Activated CD8-positive, alpha-beta memory T cell treated with anti-CD3 and anti-CD28 coated beads, Interleukin-2, amount 50 U/mL, for 48 hours (primary cell): ENCODE data around the gene TMEM178B.
"Not testable (repeated sequence)": the region's sequence is repeated elsewhere in the genome, so short reads cannot be mapped to it uniquely, and the experiment has no call there.

Source experiments
- DNase-seq: peaks from one replicate; pipeline ENCODE4 v3.0.0-alpha.2; 2020

The TMEM178B gene

GRCh38 chr7:141073641-141074161 is at the start of gene TMEM178B:
TSS of gene TMEM178B (plus strand) at chr7:141074064.
- peak; percentile 58 for DNase-seq

- DNase-seq = no peak
Observed at GRCh38 chr7:141024668-141025067, 49.2 kb upstream of the TMEM178B start.

GRCh38 chr7:141027043-141027442 is 46.8 kb upstream of the TMEM178B start:
- DNase-seq = no peak

GRCh38 chr7:141028767-141029166 is 45.1 kb upstream of the TMEM178B start:
- no peak for DNase-seq

- not testable (repeated sequence) for DNase-seq
Observed at GRCh38 chr7:141032539-141033323, 41.1 kb upstream of the TMEM178B start.

- DNase-seq = not testable (repeated sequence)
Observed at GRCh38 chr7:141038100-141038499, 35.8 kb upstream of the TMEM178B start.

GRCh38 chr7:141039376-141039775 is 34.5 kb upstream of the TMEM178B start:
- no peak for DNase-seq

GRCh38 chr7:141042222-141043193 is 31.4 kb upstream of the TMEM178B start:
- DNase-seq = no peak

GRCh38 chr7:141043616-141044015 is 30.2 kb upstream of the TMEM178B start:
- DNase-seq = no peak

- DNase-seq = no peak
Observed at GRCh38 chr7:141045126-141045841, 28.6 kb upstream of the TMEM178B start.

GRCh38 chr7:141045842-141046620 is 27.8 kb upstream of the TMEM178B start:
- DNase-seq = no peak

GRCh38 chr7:141053626-141054025 is 20.2 kb upstream of the TMEM178B start:
- DNase-seq = peak; percentile 69

- no peak for DNase-seq
Observed at GRCh38 chr7:141055146-141055545, 18.7 kb upstream of the TMEM178B start.

- no peak for DNase-seq
Observed at GRCh38 chr7:141057788-141058187, 16.1 kb upstream of the TMEM178B start.

- DNase-seq = not testable (repeated sequence)
Observed at GRCh38 chr7:141067856-141068255, 6.0 kb upstream of the TMEM178B start.

- DNase-seq = peak; percentile 72
Observed at GRCh38 chr7:141071260-141071854, 2.5 kb upstream of the TMEM178B start.

GRCh38 chr7:141071855-141072547 is 1.9 kb upstream of the TMEM178B start:
- DNase-seq = peak; percentile 52

- DNase-seq = peak; percentile 72
Observed at GRCh38 chr7:141072548-141073172, 1.2 kb upstream of the TMEM178B start.

GRCh38 chr7:141073173-141073640 is 657 bp upstream of the TMEM178B start:
- peak; percentile 66 for DNase-seq
